Prostate gland (tissue), 2 donors: Measurements from ENCODE around the gene MCF2. TPM values are rescaled to one million over a fixed set of nuclear protein-coding genes. Genes with fewer than 3 reads are reported as not detected.

Experiments used
- DNase-seq: peaks from one replicate; pipeline ENCODE4 v3.0.0-alpha.2; 2019; ENCODE audit warnings: low spot score
- H3K27ac ChIP-seq, 2 donors: fragments of 200-600 bp; sonication (generic); 2 replicates each; pipeline ENCODE4 v1.5.1; 2017 to 2019
- H3K27me3 ChIP-seq: fragments of 200-600 bp; sonication (generic); replicated peaks from 2 replicates; pipeline ENCODE4 v1.5.1; 2019; ENCODE audit not compliant: insufficient read depth
- H3K36me3 ChIP-seq, 2 donors: fragments of 200-600 bp; sonication (generic); 1 replicate in 1 of 2; 2 replicates in 1 of 2; pipeline versions ENCODE4 v1.5.1 to v1.8.1; 2017 to 2019
- H3K4me1 ChIP-seq: fragments of 200-600 bp; sonication (generic); replicated peaks from 2 replicates; pipeline ENCODE4 v1.5.1; 2019
- H3K4me3 ChIP-seq, 2 donors: fragments of 200-600 bp; sonication (generic); 2 replicates each; pipeline ENCODE4 v1.5.1; 2017 to 2019
- H3K9me3 ChIP-seq: fragments of 200-600 bp; sonication (generic); 2 replicates; pipeline ENCODE4 v1.5.1; 2017
- POLR2A ChIP-seq: fragments of 450-650 bp; IDR thresholded peaks from one replicate; pipeline ENCODE4 v1.6.1; 2016; ENCODE audit warnings: antibody characterized with exemption, mild to moderate bottlenecking
- POLR2AphosphoS5 ChIP-seq: sonication (generic); formaldehyde crosslinking; IDR thresholded peaks from one replicate; pipeline ENCODE4 v1.6.1; 2017; ENCODE audit warnings: antibody characterized with exemption
- WGBS: methylation state at CpG from one replicate; pipeline ENCODE4 v1.1.5; 2018; 5-methylcytosine and 5-hydroxymethylcytosine counted together
- intact Hi-C: fragments of 100-400 bp; cut with DNase I; formaldehyde crosslinking; loops from one replicate; pipeline ENCODE4 v1.14.2; 2022
- total RNA-seq, 2 donors: library from RNA; depleted of rRNA; stranded (reverse); fragments of >200 nt; gene quantifications; one replicate each; pipeline ENCODE4 v1.1.0, GENCODE V29; 2016
- TF ChIP-seq, protein P1 (sequence below), 4 experiments: fragments of 200-600 bp in 2 of 4; fragments of 450-650 bp in 2 of 4; sonication (generic) in 2 of 4; IDR thresholded peaks; 1 replicate in 3 of 4; 2 replicates in 1 of 4; pipeline ENCODE4 v1.5.1; 2016 to 2019; ENCODE audit warnings: antibody characterized with exemption in 4 of 4, mild to moderate bottlenecking in 2 of 4, moderate library complexity in 2 of 4

Gene MCF2
- total RNA-seq, 2 donors from 2014 or later, result 0.32 to 27.9 TPM

DNA sequence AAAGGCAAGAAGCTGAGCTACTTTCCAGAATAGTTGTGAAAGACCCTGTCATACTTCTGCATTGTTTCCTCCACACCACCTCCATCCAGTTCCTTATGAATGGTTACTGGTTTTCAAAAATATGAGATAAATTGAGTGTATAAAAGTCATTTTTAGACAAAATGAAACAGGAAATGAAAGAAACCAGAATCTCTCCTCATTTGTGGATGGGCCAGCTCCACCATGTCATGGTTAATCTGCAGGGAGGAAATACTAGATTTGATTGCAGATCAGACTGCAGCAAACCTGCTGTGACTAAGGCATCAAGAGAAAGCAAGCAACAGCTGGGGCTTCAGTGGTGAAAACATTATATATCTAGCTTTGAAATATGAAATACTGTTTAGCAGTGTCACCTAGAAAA, 153.6 kb downstream of the MCF2 start:
- no peaks in the 10 kb centered on the region for H3K4me1 ChIP-seq
- H3K36me3 ChIP-seq, result no peaks in the 10 kb centered on the region
- no peaks in the 10 kb centered on the region for H3K9me3 ChIP-seq
- no peak for DNase-seq
- no peak overlapping the region for H3K27ac ChIP-seq
- TF ChIP-seq POLR2AphosphoS5 (no peak), POLR2A (no peak)
- TF ChIP-seq, protein P1, sequence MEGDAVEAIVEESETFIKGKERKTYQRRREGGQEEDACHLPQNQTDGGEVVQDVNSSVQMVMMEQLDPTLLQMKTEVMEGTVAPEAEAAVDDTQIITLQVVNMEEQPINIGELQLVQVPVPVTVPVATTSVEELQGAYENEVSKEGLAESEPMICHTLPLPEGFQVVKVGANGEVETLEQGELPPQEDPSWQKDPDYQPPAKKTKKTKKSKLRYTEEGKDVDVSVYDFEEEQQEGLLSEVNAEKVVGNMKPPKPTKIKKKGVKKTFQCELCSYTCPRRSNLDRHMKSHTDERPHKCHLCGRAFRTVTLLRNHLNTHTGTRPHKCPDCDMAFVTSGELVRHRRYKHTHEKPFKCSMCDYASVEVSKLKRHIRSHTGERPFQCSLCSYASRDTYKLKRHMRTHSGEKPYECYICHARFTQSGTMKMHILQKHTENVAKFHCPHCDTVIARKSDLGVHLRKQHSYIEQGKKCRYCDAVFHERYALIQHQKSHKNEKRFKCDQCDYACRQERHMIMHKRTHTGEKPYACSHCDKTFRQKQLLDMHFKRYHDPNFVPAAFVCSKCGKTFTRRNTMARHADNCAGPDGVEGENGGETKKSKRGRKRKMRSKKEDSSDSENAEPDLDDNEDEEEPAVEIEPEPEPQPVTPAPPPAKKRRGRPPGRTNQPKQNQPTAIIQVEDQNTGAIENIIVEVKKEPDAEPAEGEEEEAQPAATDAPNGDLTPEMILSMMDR (IDR thresholded peaks at IDR 0.05), result no peak
- H3K27me3 ChIP-seq, result no peaks in the 10 kb centered on the region
- no peak overlapping the region for H3K4me3 ChIP-seq
- intact Hi-C loops, result loop anchor here (10.0 kb wide), 1 partner anchor 780 kb away; no protein-coding TSS in a partner anchor

DNA sequence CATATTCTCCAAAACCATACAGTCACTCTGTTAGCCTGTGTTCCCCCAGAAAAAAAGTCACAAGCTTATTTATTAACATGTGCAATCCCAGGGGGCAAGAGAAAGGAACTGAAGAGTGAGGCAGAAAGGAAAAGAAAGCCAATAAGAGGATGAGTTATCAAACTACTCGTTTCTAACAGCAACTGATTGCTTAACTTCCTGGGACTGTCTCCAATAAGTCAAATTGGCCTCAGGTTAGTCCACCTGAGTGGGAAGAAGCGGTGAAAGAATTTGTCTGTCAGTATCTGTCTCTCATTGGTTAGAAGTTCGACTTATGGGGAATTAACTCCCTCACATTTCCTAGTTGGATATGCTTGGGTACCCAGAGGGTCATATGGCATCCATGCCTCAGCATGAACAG, 163.4 kb downstream of the MCF2 start:
- 58% methylated on average over 3 of the region's 3 CpGs for WGBS
- Histone ChIP-seq H3K27ac (peak overlapping the region; percentile 36 to 63), H3K9me3 (no peaks in the 10 kb centered on the region), H3K4me1 (no peaks in the 10 kb centered on the region), H3K36me3 (no peaks in the 10 kb centered on the region), H3K4me3 (no peak overlapping the region), H3K27me3 (no peaks in the 10 kb centered on the region)
- intact Hi-C loops, result no loop called here
- no peak for DNase-seq
- TF ChIP-seq, protein P1 (IDR thresholded peaks at IDR 0.05), result no peak
- no peak for TF ChIP-seq POLR2AphosphoS5
- TF ChIP-seq POLR2A, result no peak

DNA sequence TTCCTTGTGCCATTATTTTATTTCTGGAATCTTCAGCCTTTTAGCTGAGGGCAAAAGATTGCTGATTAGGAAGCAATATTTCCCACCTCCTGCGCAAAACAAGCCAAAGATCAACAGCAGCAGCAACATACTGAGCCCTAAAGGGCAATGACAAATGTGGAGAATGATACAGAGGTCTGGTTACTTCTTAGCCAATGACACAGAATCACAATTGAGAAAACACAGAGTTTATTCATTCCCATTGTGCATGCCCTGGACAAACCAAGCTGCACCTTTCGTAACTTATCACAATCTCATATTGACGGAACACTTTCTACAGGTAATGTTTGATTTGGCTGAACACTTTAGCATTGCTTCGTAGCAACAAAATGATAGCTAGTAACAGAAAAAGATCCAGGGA, 164.0 kb downstream of the MCF2 start:
- no peaks in the 10 kb centered on the region for H3K36me3 ChIP-seq
- peak; percentile 77 for TF ChIP-seq POLR2AphosphoS5
- TF ChIP-seq, protein P1 (IDR thresholded peaks at IDR 0.05), result no peak
- intact Hi-C loops, result no loop called here
- DNase-seq, result peak; percentile 28
- no peaks in the 10 kb centered on the region for H3K27me3 ChIP-seq
- H3K4me1 ChIP-seq, result no peaks in the 10 kb centered on the region
- WGBS, result 58% methylated on average over 4 of the region's 4 CpGs
- H3K27ac ChIP-seq, result peak overlapping the region; percentile 49 to 63
- H3K4me3 ChIP-seq, result no peak overlapping the region
- no peaks in the 10 kb centered on the region for H3K9me3 ChIP-seq

DNA sequence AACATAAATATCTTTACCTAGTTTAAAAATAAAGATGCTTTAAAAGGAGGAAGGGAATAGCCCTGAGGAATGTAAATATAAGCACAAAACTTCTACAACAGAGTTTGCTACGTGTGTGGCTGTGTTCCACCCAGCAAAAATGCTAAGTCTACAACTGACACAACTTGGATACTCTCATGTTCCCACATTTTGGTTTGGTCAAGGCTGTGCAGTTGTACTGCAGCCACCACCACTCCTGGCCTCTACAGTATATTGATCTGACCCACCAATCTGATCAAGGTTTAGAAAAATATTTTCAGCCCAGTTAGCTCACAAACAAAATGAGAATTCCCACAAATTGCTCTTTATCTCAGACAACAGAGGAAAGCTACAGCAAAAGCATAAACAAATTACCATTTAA, 165.3 kb downstream of the MCF2 start:
- intact Hi-C loops, result no loop called here
- Histone ChIP-seq H3K36me3 (no peaks in the 10 kb centered on the region), H3K27me3 (no peaks in the 10 kb centered on the region), H3K9me3 (no peaks in the 10 kb centered on the region), H3K4me3 (no peak overlapping the region), H3K4me1 (no peaks in the 10 kb centered on the region), H3K27ac (peak overlapping the region in 1 of 2 donors; percentile 63)
- 64% methylated on average over 1 of the region's 1 CpG for WGBS
- TF ChIP-seq POLR2A (no peak), POLR2AphosphoS5 (no peak)
- TF ChIP-seq, protein P1 (IDR thresholded peaks at IDR 0.05), result no peak
- DNase-seq, result no peak

DNA sequence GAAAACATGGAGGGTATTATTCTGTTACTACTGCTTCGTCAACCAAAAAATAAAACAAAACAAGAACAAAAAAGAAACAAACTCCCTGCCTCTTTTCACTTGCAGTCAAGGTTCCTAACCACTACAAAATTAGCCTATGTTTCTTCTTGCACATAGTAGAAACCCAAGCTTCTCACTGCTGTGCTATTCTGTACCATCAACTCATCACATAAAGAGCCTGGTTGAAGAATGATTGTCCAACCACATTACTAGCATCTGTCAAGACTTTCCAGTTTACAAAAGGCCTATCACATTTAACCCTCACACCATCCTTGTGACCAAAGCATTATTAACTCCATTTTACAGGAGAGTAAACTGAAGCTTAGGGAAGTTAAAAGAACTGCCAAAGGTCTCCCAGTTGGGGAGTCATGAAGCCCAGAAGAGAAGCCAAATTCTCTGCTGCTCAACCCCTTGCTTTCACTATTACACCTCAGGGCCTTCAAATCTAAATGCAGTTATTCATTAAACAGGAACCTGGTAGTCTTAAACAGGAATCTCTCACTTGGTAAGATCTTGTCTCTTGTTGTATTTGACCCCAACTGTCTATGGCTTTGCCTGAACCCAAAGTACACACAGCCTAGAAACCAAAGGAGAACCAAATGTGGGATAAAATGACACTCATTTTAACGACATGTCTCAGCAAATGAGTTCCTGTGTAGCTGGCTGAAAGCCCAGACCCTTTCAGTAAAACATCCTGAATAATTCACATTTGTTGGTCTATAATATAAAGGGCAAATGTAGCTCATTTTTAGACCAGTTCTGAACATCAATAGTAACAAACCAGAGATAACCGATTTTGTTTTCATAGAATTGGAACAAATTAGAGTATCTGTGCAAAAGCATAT, 168.8 kb downstream of the MCF2 start:
- Histone ChIP-seq H3K9me3 (no peaks in the 10 kb centered on the region), H3K4me3 (no peak overlapping the region), H3K27me3 (no peaks in the 10 kb centered on the region), H3K27ac (no peak overlapping the region), H3K4me1 (no peaks in the 10 kb centered on the region), H3K36me3 (no peaks in the 10 kb centered on the region)
- intact Hi-C loops, result no loop called here
- 36% methylated on average over 3 of the region's 3 CpGs for WGBS
- DNase-seq, result peak; percentile 7
- no peak for TF ChIP-seq POLR2AphosphoS5
- TF ChIP-seq, protein P1 (IDR thresholded peaks at IDR 0.05), result no peak
- no peak for TF ChIP-seq POLR2A
